H9 (cell line): ENCODE data around the gene KIF12. TPM values are rescaled to one million over a fixed set of nuclear protein-coding genes. Genes with fewer than 3 reads are reported as not detected.

Source experiments
- DNase-seq: peaks from one replicate; pipeline ENCODE4 v3.0.0-alpha.2; 2017
- H2AFZ ChIP-seq: one replicate; pipeline ENCODE4 v1.6.1; 2013; ENCODE audit warnings: mild to moderate bottlenecking, low read length, control low read depth, moderate library complexity
- H2AK5ac ChIP-seq: 2 replicates; pipeline ENCODE4 v1.6.1; 2013; ENCODE audit warnings: low read length, control low read depth, mixed read lengths; ENCODE audit not compliant: insufficient read length
- H2BK120ac ChIP-seq: one replicate; pipeline ENCODE4 v1.6.1; 2013; ENCODE audit warnings: low read depth, mild to moderate bottlenecking, low read length, control low read depth, inconsistent platforms; ENCODE audit not compliant: poor library complexity, severe bottlenecking
- H2BK12ac ChIP-seq: 2 replicates; pipeline ENCODE4 v1.6.1; 2013; ENCODE audit warnings: low read length, control low read depth, mixed read lengths, low read depth; ENCODE audit not compliant: insufficient read length
- H2BK15ac ChIP-seq: 2 replicates; pipeline ENCODE4 v1.6.1; 2013; ENCODE audit warnings: low read depth, low read length, control low read depth
- H2BK20ac ChIP-seq: one replicate; pipeline ENCODE4 v1.6.1; 2013; ENCODE audit warnings: low read depth, mild to moderate bottlenecking, low read length, control low read depth, inconsistent platforms; ENCODE audit not compliant: poor library complexity, severe bottlenecking
- H2BK5ac ChIP-seq: 2 replicates; pipeline ENCODE4 v1.6.1; 2013; ENCODE audit warnings: low read length, control low read depth, mixed read lengths; ENCODE audit not compliant: insufficient read length
- H3K14ac ChIP-seq: 2 replicates; pipeline ENCODE4 v1.6.1; 2013; ENCODE audit warnings: low read length, control low read depth; ENCODE audit not compliant: insufficient read depth
- H3K18ac ChIP-seq: 2 replicates; pipeline ENCODE4 v1.6.1; 2013; ENCODE audit warnings: low read depth, mild to moderate bottlenecking, mixed read lengths, low read length, control low read depth; ENCODE audit not compliant: insufficient read length
- H3K23ac ChIP-seq: 2 replicates; pipeline ENCODE4 v1.6.1; 2013; ENCODE audit warnings: low read length, control low read depth, mixed read lengths, low read depth; ENCODE audit not compliant: insufficient read length
- H3K23me2 ChIP-seq: 2 replicates; pipeline ENCODE4 v1.6.1; 2013; ENCODE audit warnings: low read depth, mild to moderate bottlenecking, mixed read lengths, low read length, control low read depth; ENCODE audit not compliant: insufficient read length, poor library complexity, severe bottlenecking
- H3K27ac ChIP-seq: 2 replicates; pipeline ENCODE4 v1.5.1; 2013; ENCODE audit warnings: low read length, control low read depth, mixed read lengths, low read depth; ENCODE audit not compliant: insufficient read length
- H3K27me3 ChIP-seq: 2 replicates; pipeline ENCODE4 v1.6.1; 2013; ENCODE audit warnings: low read length, control low read depth, inconsistent platforms; ENCODE audit not compliant: insufficient read depth
- H3K4ac ChIP-seq: 2 replicates; pipeline ENCODE4 v1.6.1; 2013; ENCODE audit warnings: low read depth, mild to moderate bottlenecking, control low read depth, inconsistent platforms, low read length, moderate library complexity
- H3K4me1 ChIP-seq: 2 replicates; pipeline ENCODE4 v1.6.1; 2013; ENCODE audit warnings: low read length, control low read depth, inconsistent platforms; ENCODE audit not compliant: insufficient read depth
- H3K4me2 ChIP-seq: 2 replicates; pipeline ENCODE4 v1.6.1; 2013; ENCODE audit warnings: low read length, control low read depth, mixed read lengths; ENCODE audit not compliant: insufficient read length, insufficient read depth
- H3K56ac ChIP-seq: 2 replicates; pipeline ENCODE4 v1.6.1; 2013; ENCODE audit warnings: low read depth, mild to moderate bottlenecking, mixed read lengths, low read length, control low read depth; ENCODE audit not compliant: insufficient read length
- H3K79me1 ChIP-seq: 2 replicates; pipeline ENCODE4 v1.6.1; 2013; ENCODE audit warnings: low read depth, mild to moderate bottlenecking, moderate library complexity, low read length, control low read depth, inconsistent platforms; ENCODE audit not compliant: insufficient read depth, poor library complexity, severe bottlenecking
- H3K79me2 ChIP-seq: 2 replicates; pipeline ENCODE4 v1.6.1; 2013; ENCODE audit warnings: low read length, control low read depth, inconsistent platforms; ENCODE audit not compliant: insufficient read depth
- H3K9ac ChIP-seq: 2 replicates; pipeline ENCODE4 v1.6.1; 2013; ENCODE audit warnings: low read length, control low read depth, mixed read lengths; ENCODE audit not compliant: insufficient read length; ENCODE audit errors: extremely low read depth
- H3K9me3 ChIP-seq: one replicate; pipeline ENCODE4 v1.6.1; 2013; ENCODE audit warnings: low read depth, low read length, inconsistent platforms; ENCODE audit not compliant: control insufficient read depth
- H3T11ph ChIP-seq: one replicate; pipeline ENCODE4 v1.6.1; 2013; ENCODE audit warnings: mild to moderate bottlenecking, low read length, control low read depth, inconsistent platforms
- H4K20me1 ChIP-seq: one replicate; pipeline ENCODE4 v1.6.1; 2013; ENCODE audit not compliant: control insufficient read depth, insufficient read length, insufficient read depth
- H4K5ac ChIP-seq: 2 replicates; pipeline ENCODE4 v1.6.1; 2013; ENCODE audit warnings: low read depth, mild to moderate bottlenecking, mixed read lengths, low read length, control low read depth; ENCODE audit not compliant: insufficient read length
- H4K8ac ChIP-seq: replicated peaks from 2 replicates; pipeline ENCODE4 v1.6.1; 2013; ENCODE audit warnings: low read length, control low read depth, mixed read lengths, low read depth; ENCODE audit not compliant: insufficient read length
- H4K91ac ChIP-seq: 2 replicates; pipeline ENCODE4 v1.6.1; 2013; ENCODE audit warnings: low read depth, mild to moderate bottlenecking, moderate library complexity, mixed read lengths, low read length, control low read depth; ENCODE audit not compliant: insufficient read length
- H3K27ac Mint-ChIP-seq, 3 experiments: 2 replicates in 2 of 3; 3 replicates in 1 of 3; pipeline ENCODE4 v1.8.0; 2020 to 2021; ENCODE audit warnings: mixed read lengths in 3 of 3, mild to moderate bottlenecking in 1 of 3, moderate library complexity in 1 of 3
- H3K27me3 Mint-ChIP-seq: 2 replicates; pipeline ENCODE4 v1.8.0; 2021; ENCODE audit warnings: low read depth, mild to moderate bottlenecking, moderate library complexity, mixed read lengths
- H3K36me3 Mint-ChIP-seq, 3 experiments: 2 replicates in 2 of 3; 3 replicates in 1 of 3; pipeline ENCODE4 v1.8.0; 2020 to 2021; ENCODE audit warnings: low read depth in 3 of 3, mixed read lengths in 3 of 3; ENCODE audit not compliant: insufficient read depth in 1 of 3
- H3K4me1 Mint-ChIP-seq, 2 experiments: 2 replicates each; pipeline ENCODE4 v1.8.0; 2020; ENCODE audit warnings: mixed read lengths in 2 of 2
- H3K4me3 Mint-ChIP-seq, 2 experiments: 2 replicates in 1 of 2; 3 replicates in 1 of 2; pipeline ENCODE4 v1.8.0; 2020 to 2021; ENCODE audit warnings: mild to moderate bottlenecking in 2 of 2, mixed read lengths in 2 of 2, moderate library complexity in 1 of 2
- H3K9me3 Mint-ChIP-seq, 2 experiments: 2 replicates in 1 of 2; 3 replicates in 1 of 2; pipeline ENCODE4 v1.8.0; 2020; ENCODE audit warnings: mild to moderate bottlenecking in 2 of 2, mixed read lengths in 2 of 2, moderate library complexity in 1 of 2
- WGBS: extraction: QIAGEN DNeasy Blood & Tissue Kit; methylation state at CpG from one replicate; pipeline ENCODE4 v1.1.7; 2013; ENCODE audit warnings: missing lambda C conversion rate, low lambda C conversion rate, mixed read lengths; ENCODE audit not compliant: insufficient read length; ENCODE audit errors: extremely low coverage; 5-methylcytosine and 5-hydroxymethylcytosine counted together
- total RNA-seq: library from RNA; stranded (reverse); gene quantifications from 2 replicates; pipeline ENCODE4 v1.2.1, GENCODE V29; 2021
- TF ChIP-seq, protein P1 (sequence below): fragments of 200-600 bp; sonication (generic); conservative IDR thresholded peaks from 3 replicates; pipeline ENCODE4 v1.8.0; 2021; ENCODE audit warnings: antibody characterized with exemption, mild to moderate bottlenecking

Gene KIF12
- total RNA-seq, 1 experiment from 2014 or later = 3.3 TPM

DNA sequence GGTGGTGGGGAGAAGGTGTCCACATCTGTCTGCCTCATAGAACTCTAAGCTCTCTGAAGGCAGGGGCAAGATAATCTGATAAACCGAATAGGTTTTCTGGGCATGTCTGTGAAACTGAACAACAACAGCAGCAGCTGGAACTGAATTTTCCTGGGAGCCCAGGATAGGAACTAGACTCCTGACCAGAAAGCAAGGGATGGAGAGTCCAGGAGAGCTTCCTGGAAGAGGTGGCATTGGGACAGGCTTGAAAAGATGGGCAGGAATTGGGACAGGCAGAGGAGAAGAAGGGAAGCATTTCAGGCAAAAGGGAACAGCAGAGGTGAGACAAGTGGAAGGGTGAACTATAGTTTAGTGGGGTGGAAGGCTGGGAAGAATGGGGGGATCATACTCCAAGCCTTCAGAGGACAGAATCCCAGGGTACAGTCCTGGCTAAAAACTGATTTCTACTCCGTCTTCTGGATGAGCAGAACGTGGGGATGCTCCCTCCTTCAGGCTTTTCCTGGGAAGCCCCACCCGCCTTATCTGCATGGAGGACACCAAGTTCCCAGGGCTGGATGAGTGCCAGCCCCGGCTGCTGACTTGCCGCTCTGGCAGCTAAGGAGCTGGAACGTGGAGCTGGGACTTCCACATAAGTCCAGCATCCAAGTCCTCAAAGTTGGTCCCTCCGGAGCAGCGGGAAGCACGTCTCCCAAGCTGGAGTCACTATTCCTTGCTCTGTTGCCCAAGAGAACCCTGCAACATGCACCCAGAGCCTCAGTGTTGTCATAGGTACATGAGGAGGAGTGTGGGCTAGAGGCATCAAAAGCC is 13.9 kb upstream of the KIF12 start:
- H2AK5ac ChIP-seq = no peak overlapping the region
- H2BK20ac ChIP-seq = no peak overlapping the region
- no peaks in the 10 kb centered on the region for H3K4me1 ChIP-seq
- H3K27ac ChIP-seq = no peak overlapping the region
- Mint-ChIP-seq H3K27ac (no peak overlapping the region), H3K4me1 (peaks cover 17 to 19% of the 10 kb centered on the region in 2 experiments), H3K4me3 (no peak overlapping the region), H3K36me3 (no peaks in the 10 kb centered on the region), H3K9me3 (no peaks in the 10 kb centered on the region), H3K27me3 (peaks cover 62% of the 10 kb centered on the region)
- no peaks in the 10 kb centered on the region for H3K79me2 ChIP-seq
- H2BK5ac ChIP-seq = no peak overlapping the region
- H3K23ac ChIP-seq = no peak overlapping the region
- no peaks in the 10 kb centered on the region for H3K79me1 ChIP-seq
- H4K5ac ChIP-seq = no peak overlapping the region
- no peak for DNase-seq
- H3K9ac ChIP-seq = no peak overlapping the region
- TF ChIP-seq, protein P1, sequence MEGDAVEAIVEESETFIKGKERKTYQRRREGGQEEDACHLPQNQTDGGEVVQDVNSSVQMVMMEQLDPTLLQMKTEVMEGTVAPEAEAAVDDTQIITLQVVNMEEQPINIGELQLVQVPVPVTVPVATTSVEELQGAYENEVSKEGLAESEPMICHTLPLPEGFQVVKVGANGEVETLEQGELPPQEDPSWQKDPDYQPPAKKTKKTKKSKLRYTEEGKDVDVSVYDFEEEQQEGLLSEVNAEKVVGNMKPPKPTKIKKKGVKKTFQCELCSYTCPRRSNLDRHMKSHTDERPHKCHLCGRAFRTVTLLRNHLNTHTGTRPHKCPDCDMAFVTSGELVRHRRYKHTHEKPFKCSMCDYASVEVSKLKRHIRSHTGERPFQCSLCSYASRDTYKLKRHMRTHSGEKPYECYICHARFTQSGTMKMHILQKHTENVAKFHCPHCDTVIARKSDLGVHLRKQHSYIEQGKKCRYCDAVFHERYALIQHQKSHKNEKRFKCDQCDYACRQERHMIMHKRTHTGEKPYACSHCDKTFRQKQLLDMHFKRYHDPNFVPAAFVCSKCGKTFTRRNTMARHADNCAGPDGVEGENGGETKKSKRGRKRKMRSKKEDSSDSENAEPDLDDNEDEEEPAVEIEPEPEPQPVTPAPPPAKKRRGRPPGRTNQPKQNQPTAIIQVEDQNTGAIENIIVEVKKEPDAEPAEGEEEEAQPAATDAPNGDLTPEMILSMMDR = no peak
- no peak overlapping the region for H3K4ac ChIP-seq
- H2BK15ac ChIP-seq = no peak overlapping the region
- no peak overlapping the region; the same call in 1 of the 2 replicates for H3K14ac ChIP-seq
- H2BK120ac ChIP-seq = no peak overlapping the region
- no peaks in the 10 kb centered on the region; the same call in 1 of the 2 replicates for H3K27me3 ChIP-seq
- WGBS = no CpG with 5 or more reads among the region's 10 CpGs
- H3K9me3 ChIP-seq = no peaks in the 10 kb centered on the region
- H2AFZ ChIP-seq = no peak overlapping the region
- H3K56ac ChIP-seq = no peak overlapping the region
- no peak overlapping the region for H4K91ac ChIP-seq
- H3K18ac ChIP-seq = no peak overlapping the region
- no peaks in the 10 kb centered on the region for H4K20me1 ChIP-seq
- no peaks in the 10 kb centered on the region for H3K23me2 ChIP-seq
- no peak overlapping the region for H3T11ph ChIP-seq
- H4K8ac ChIP-seq = no peak overlapping the region
- H2BK12ac ChIP-seq = no peak overlapping the region
- no peak overlapping the region for H3K4me2 ChIP-seq
